HepG2 (cell line): ENCODE results near the gene MT1A. TPM values are rescaled to one million over a fixed set of nuclear protein-coding genes. Genes with fewer than 3 reads are reported as not detected.

Experiments
- AKAP8 ChIP-seq: sonication (generic); formaldehyde crosslinking; IDR thresholded peaks from 2 replicates; pipeline ENCODE4 v1.5.1; 2020; ENCODE audit warnings: mild to moderate bottlenecking, missing genetic modification reagents
- CAMTA2 ChIP-seq: sonication (generic); formaldehyde crosslinking; IDR thresholded peaks from 2 replicates; pipeline ENCODE4 v1.4.0; 2020; ENCODE audit warnings: mild to moderate bottlenecking, missing genetic modification reagents, borderline replicate concordance
- CBX5 ChIP-seq: sonication (generic); formaldehyde crosslinking; IDR thresholded peaks from 2 replicates; pipeline ENCODE4 v1.4.0; 2020; ENCODE audit warnings: missing genetic modification reagents, borderline replicate concordance
- DR1 ChIP-seq: sonication (generic); formaldehyde crosslinking; IDR thresholded peaks from 2 replicates; pipeline ENCODE4 v1.8.0; 2021; ENCODE audit warnings: mild to moderate bottlenecking, missing genetic modification reagents, inconsistent platforms
- FOSL2 ChIP-seq: sonication (generic); formaldehyde crosslinking; IDR thresholded peaks from 2 replicates; pipeline ENCODE4 v1.4.0; 2020; ENCODE audit warnings: missing genetic modification reagents
- GABPB1 ChIP-seq: IDR thresholded peaks from 2 replicates; pipeline ENCODE4 v1.6.1; 2016; ENCODE audit warnings: mild to moderate bottlenecking, missing genetic modification reagents, moderate library complexity, missing compliant biosample characterization
- HNF4G ChIP-seq, 2 experiments: sonication (generic) in 1 of 2; formaldehyde crosslinking in 1 of 2; IDR thresholded peaks; 2 replicates each; pipeline versions ENCODE4 v1.4.0 to v1.6.1; 2011 to 2020; ENCODE audit warnings: borderline replicate concordance in 2 of 2, low read depth in 2 of 2, mild to moderate bottlenecking in 2 of 2, low read length in 1 of 2, missing genetic modification reagents in 1 of 2, moderate library complexity in 1 of 2
- MYPOP ChIP-seq: sonication (generic); formaldehyde crosslinking; IDR thresholded peaks from 2 replicates; pipeline ENCODE4 v1.8.1; 2023; ENCODE audit warnings: mild to moderate bottlenecking, moderate library complexity, missing genetic modification reagents
- NFIB ChIP-seq: sonication (generic); formaldehyde crosslinking; IDR thresholded peaks from 2 replicates; pipeline ENCODE4 v1.9.0; 2021; ENCODE audit warnings: missing genetic modification reagents, mild to moderate bottlenecking, borderline replicate concordance
- NPAS2 ChIP-seq: sonication (generic); formaldehyde crosslinking; IDR thresholded peaks from 2 replicates; pipeline ENCODE4 v1.8.0; 2022; ENCODE audit warnings: mild to moderate bottlenecking, missing genetic modification reagents, borderline replicate concordance
- NR2C2 ChIP-seq: sonication (generic); formaldehyde crosslinking; IDR thresholded peaks from 2 replicates; pipeline ENCODE4 v1.4.0; 2020; ENCODE audit warnings: missing genetic modification reagents, mild to moderate bottlenecking, moderate library complexity, borderline replicate concordance
- STAG1 ChIP-seq: sonication (generic); formaldehyde crosslinking; IDR thresholded peaks from 2 replicates; pipeline ENCODE4 v1.4.0; 2020; ENCODE audit warnings: missing genetic modification reagents
- TBX3 ChIP-seq: fragments of 450-650 bp; IDR thresholded peaks from 2 replicates; pipeline ENCODE4 v1.6.1; 2017; ENCODE audit warnings: antibody characterized with exemption, mild to moderate bottlenecking, inconsistent platforms, borderline replicate concordance
- TCF7 ChIP-seq: sonication (generic); IDR thresholded peaks from 2 replicates; pipeline ENCODE4 v1.6.1; 2016; ENCODE audit warnings: antibody characterized with exemption, low read depth
- TOPORS ChIP-seq: sonication (generic); formaldehyde crosslinking; IDR thresholded peaks from 2 replicates; pipeline ENCODE4 v1.8.0; 2023; ENCODE audit warnings: mild to moderate bottlenecking, missing genetic modification reagents
- TSC22D2 ChIP-seq: sonication (generic); formaldehyde crosslinking; IDR thresholded peaks from 2 replicates; pipeline ENCODE4 v1.5.1; 2020; ENCODE audit warnings: missing genetic modification reagents, mild to moderate bottlenecking, borderline replicate concordance
- ZNF260 ChIP-seq: sonication (generic); formaldehyde crosslinking; IDR thresholded peaks from 2 replicates; pipeline ENCODE4 v1.4.0; 2020; ENCODE audit warnings: missing genetic modification reagents, low read depth, mild to moderate bottlenecking, borderline replicate concordance
- ZNF709 ChIP-seq: sonication (generic); formaldehyde crosslinking; IDR thresholded peaks from 2 replicates; pipeline ENCODE4 v1.5.0; 2020; ENCODE audit warnings: mild to moderate bottlenecking, missing genetic modification reagents
- ZNF772 ChIP-seq: sonication (generic); formaldehyde crosslinking; IDR thresholded peaks from 2 replicates; pipeline ENCODE4 v1.5.0; 2020; ENCODE audit warnings: mild to moderate bottlenecking, missing genetic modification reagents
- polyA plus RNA-seq, 8 experiments: library from polyadenylated mRNA; depleted of rRNA in 3 of 8; stranded (reverse) in 7 of 8; unstranded in 1 of 8; fragments of >200 nt; fragmentation: Illumina TruSeq in 4 of 8; extraction: Trizol in 4 of 8; gene quantifications; 2 replicates each; pipeline versions ENCODE4 v1.2.1 to v1.2.3, GENCODE V29; 2011 to 2016; ENCODE audit warnings: low read depth in 4 of 8, missing spikeins in 1 of 8, mixed read lengths in 1 of 8; ENCODE audit not compliant: insufficient read depth in 1 of 8
- total RNA-seq, 5 experiments: library from RNA; depleted of rRNA; stranded (reverse); fragments of >200 nt; fragmentation: Illumina TruSeq; extraction: Trizol; gene quantifications; 2 replicates each; pipeline ENCODE4 v1.2.3, GENCODE V29; 2016; ENCODE audit warnings: low read depth in 1 of 5
- TF ChIP-seq, protein P1 (sequence below): sonication (generic); formaldehyde crosslinking; conservative IDR thresholded peaks from 2 replicates; pipeline ENCODE4 v1.4.0; 2020; ENCODE audit warnings: missing genetic modification reagents
- TF ChIP-seq, protein P2 (sequence below): sonication (generic); formaldehyde crosslinking; IDR thresholded peaks from 2 replicates; pipeline ENCODE4 v1.8.1; 2022; ENCODE audit warnings: mild to moderate bottlenecking, missing genetic modification reagents
- TF ChIP-seq, protein P3 (sequence below): sonication (generic); formaldehyde crosslinking; IDR thresholded peaks from 2 replicates; pipeline ENCODE4 v1.4.0; 2020; ENCODE audit warnings: low read depth, mild to moderate bottlenecking, missing genetic modification reagents

Gene MT1A
- total and polyA plus RNA-seq, 2 of the 13 experiments (the other 11 are each of a cell fraction or from before 2014, with no cell fraction given) = 8.3 to 10.4 TPM

DNA sequence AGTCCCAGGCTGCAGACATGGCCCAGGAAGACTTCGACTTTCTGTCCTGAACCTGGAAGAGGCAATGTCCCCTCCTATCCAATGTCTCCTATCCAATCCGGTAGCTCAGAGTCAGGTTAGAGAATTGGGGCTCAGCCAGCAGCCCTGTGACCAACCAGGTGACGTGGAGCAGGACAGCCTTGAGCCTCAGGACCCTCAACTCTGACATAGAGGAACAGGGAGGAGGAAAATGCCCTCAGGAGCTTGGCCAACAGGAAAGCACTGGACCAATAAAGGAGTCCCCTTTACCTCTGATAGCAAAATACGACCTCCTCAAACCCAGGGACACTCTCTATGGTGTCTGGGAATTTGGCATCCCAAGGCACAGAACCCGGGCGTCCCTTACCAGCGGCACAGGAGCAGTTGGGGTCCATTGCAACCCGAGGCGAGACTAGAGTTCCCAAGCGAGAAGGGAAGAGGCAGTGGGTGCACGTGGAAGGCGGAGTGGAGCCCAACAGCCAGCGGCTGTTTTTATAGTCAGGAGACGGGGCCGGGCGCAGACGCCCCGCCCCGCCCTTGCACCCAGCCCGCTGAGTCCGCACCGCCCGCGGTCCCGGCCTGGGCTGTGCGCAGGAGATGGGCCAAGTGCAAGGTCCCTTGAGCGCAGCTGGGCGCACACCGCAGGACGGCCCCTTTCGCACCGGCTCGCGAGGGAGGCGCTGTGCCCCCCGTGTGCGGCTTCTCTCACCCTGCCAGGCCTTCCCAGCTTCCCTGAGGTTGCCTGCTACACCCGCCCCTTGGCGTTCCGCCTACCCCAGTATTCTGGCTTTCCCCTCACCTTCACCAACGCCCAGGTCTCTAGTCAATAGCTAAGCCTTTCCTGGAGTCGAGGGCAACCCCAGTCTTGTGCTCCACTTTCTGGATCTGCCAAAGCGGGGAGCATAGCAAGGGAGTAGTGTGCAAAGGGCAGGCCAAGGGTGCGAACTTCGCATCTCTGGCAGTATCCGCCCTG, 29.4 kb downstream of the MT1A start, which contains the start of gene MT1G (continued):
- no peak for TF ChIP-seq NFIB (CRISPR knock-in tag)
- peak; percentile 55; the same call in 1 of the 2 replicates for TF ChIP-seq GABPB1 (CRISPR knock-in tag)
- TF ChIP-seq NR2C2 = no peak
- peak; percentile 55; the same call in 1 of the 2 replicates for TF ChIP-seq DR1 (CRISPR knock-in tag)
- TF ChIP-seq, protein P1, sequence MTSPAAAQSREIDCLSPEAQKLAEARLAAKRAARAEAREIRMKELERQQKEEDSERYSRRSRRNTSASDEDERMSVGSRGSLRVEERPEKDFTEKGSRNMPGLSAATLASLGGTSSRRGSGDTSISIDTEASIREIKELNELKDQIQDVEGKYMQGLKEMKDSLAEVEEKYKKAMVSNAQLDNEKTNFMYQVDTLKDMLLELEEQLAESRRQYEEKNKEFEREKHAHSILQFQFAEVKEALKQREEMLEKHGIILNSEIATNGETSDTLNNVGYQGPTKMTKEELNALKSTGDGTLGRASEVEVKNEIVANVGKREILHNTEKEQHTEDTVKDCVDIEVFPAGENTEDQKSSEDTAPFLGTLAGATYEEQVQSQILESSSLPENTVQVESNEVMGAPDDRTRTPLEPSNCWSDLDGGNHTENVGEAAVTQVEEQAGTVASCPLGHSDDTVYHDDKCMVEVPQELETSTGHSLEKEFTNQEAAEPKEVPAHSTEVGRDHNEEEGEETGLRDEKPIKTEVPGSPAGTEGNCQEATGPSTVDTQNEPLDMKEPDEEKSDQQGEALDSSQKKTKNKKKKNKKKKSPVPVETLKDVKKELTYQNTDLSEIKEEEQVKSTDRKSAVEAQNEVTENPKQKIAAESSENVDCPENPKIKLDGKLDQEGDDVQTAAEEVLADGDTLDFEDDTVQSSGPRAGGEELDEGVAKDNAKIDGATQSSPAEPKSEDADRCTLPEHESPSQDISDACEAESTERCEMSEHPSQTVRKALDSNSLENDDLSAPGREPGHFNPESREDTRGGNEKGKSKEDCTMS (CRISPR knock-in tag) = no peak
- TF ChIP-seq, protein P2, sequence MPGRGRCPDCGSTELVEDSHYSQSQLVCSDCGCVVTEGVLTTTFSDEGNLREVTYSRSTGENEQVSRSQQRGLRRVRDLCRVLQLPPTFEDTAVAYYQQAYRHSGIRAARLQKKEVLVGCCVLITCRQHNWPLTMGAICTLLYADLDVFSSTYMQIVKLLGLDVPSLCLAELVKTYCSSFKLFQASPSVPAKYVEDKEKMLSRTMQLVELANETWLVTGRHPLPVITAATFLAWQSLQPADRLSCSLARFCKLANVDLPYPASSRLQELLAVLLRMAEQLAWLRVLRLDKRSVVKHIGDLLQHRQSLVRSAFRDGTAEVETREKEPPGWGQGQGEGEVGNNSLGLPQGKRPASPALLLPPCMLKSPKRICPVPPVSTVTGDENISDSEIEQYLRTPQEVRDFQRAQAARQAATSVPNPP = no peak; the same call in 1 of the 2 replicates
- TF ChIP-seq, protein P3, sequence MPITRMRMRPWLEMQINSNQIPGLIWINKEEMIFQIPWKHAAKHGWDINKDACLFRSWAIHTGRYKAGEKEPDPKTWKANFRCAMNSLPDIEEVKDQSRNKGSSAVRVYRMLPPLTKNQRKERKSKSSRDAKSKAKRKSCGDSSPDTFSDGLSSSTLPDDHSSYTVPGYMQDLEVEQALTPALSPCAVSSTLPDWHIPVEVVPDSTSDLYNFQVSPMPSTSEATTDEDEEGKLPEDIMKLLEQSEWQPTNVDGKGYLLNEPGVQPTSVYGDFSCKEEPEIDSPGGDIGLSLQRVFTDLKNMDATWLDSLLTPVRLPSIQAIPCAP (CRISPR knock-in tag) = no peak
- TF ChIP-seq HNF4G (IDR thresholded peaks at IDR 0.05; ENCODE audit: borderline replicate concordance, low read depth, low read length) = peak; percentile 19; the same call in 1 of the 2 replicates
- 0 out of 2 replicates have a peak, but pooled peaks have one; percentile 43 for TF ChIP-seq HNF4G (CRISPR knock-in tag; IDR thresholded peaks at IDR 0.05; ENCODE audit: borderline replicate concordance, low read depth)
- no peak; the same call in 1 of the 2 replicates for TF ChIP-seq ZNF709
- no peak for TF ChIP-seq TBX3
- TF ChIP-seq STAG1 = peak; percentile 17
- 0 out of 2 replicates have a peak, but pooled peaks have one; percentile 81 for TF ChIP-seq AKAP8 (CRISPR knock-in tag)
- no peak for TF ChIP-seq ZNF772 (CRISPR knock-in tag)
- no peak for TF ChIP-seq FOSL2
- no peak for TF ChIP-seq TSC22D2
- TF ChIP-seq NPAS2 (CRISPR knock-in tag) = no peak
- peak; percentile 99 for TF ChIP-seq MYPOP (CRISPR knock-in tag)
- no peak for TF ChIP-seq ZNF260 (CRISPR knock-in tag)
- no peak for TF ChIP-seq CBX5 (CRISPR knock-in tag)
- TF ChIP-seq TOPORS (CRISPR knock-in tag) = no peak
- TF ChIP-seq CAMTA2 (CRISPR knock-in tag) = no peak
- TF ChIP-seq TCF7 = no peak
